Measurements from ENCODE around the gene LRP3. TPM values are rescaled to one million over a fixed set of nuclear protein-coding genes. Genes with fewer than 3 reads are reported as not detected.

Gene LRP3
- total RNA-seq, 1 donor from 2014 or later: 28.8 TPM

DNA sequence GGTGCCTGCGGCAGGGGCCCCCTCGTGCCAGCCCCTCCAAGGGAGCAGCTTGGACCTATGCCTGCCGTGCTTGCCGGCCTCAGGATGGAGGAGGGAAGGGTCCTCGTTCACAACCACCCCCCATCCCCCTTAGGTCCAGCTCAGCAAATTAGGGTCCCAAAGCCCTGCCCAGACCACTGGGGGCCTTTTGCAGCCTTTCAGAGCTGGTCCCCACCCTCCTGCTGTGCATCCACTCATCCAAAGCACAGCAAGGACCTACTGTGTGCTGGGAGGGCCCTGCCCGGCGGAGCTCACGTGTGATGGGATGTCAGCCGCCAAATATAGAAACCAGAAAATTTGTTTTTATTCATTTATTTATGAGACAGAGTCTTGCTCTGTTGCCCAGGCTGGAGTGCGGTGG is 48.0 kb downstream of the LRP3 start:
- H3K4me3 ChIP-seq: no peak overlapping the region
- intact Hi-C loops (cut with DNase I): no loop called here
- no peak for TF ChIP-seq CTCF (IDR thresholded peaks at IDR 0.05)
- no peaks in the 10 kb centered on the region for H3K4me1 ChIP-seq
- no peaks in the 10 kb centered on the region for H3K27me3 ChIP-seq
- peaks cover 0 to 5% of the 10 kb centered on the region in 2 donors for H3K9me3 ChIP-seq
- no peaks in the 10 kb centered on the region for H3K36me3 ChIP-seq
- no peak for DNase-seq (ENCODE audit: low spot score in 2 of 2)
- H3K27ac ChIP-seq: no peak overlapping the region

DNA sequence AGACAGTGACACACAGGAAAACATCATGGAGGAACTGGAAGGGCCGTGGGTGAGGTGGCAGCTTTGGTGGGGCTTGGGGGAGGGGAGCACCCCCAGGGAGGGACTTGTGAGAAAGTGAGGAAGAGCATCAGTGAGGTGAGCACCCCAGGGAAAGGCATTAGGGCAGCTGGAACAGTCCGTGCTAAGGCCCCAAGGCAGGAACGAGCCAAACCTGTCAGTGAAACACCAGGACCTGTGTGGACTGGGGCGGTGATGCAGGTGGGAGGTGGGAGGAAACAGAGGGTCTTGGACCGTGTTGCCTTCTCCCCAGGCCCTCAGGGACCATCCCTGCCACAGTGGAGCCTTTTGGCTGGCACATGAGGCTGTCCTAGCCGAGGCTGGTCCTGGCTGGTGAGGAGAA is 48.8 kb downstream of the LRP3 start:
- TF ChIP-seq CTCF (IDR thresholded peaks at IDR 0.05): no peak
- H3K4me3 ChIP-seq: no peak overlapping the region
- intact Hi-C loops (cut with DNase I): no loop called here
- no peaks in the 10 kb centered on the region for H3K36me3 ChIP-seq
- H3K4me1 ChIP-seq: no peaks in the 10 kb centered on the region
- H3K27ac ChIP-seq: no peak overlapping the region
- peaks cover 0 to 5% of the 10 kb centered on the region in 2 donors for H3K9me3 ChIP-seq
- DNase-seq (ENCODE audit: low spot score in 2 of 2): no peak
- H3K27me3 ChIP-seq: no peaks in the 10 kb centered on the region

DNA sequence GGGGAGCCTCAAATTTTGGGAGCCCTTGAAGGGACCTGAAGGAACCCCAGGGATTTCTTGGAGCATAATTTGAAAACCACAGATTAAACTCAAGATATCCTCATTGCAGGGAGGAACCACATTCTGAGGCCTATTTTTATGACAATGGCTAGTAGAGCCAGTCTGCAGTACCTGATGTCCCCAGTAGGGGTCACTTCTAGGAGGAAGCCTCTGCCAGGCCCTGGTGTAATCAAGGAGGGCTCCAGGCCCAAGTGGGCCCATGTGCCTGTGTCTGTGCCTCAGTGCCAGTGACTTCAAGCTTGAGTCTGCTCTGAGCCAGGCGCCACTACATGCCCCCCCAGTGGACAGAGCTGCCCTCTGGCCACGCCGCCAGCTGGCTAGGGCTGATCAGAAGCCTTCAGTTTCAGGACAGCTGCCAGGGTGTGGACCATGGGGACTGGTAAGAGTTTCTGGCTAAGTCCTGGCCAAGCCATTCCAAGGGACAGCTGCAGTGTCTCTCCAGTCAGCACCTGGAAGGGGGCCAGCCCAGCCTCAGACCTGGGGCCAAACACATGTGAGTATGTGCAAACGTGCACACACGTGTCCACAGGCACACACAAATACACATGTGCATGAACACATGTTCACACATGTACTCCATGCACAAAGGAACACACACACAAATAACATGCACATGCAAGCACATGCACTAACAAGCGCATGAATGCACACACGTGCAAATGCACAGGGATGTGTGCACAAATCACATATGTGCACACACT is 52.0 kb downstream of the LRP3 start:
- no peak for DNase-seq (ENCODE audit: low spot score in 2 of 2)
- Histone ChIP-seq H3K4me1 (no peaks in the 10 kb centered on the region), H3K4me3 (no peak overlapping the region), H3K9me3 (peaks cover 0 to 5% of the 10 kb centered on the region in 2 donors), H3K27ac (no peak overlapping the region), H3K27me3 (no peaks in the 10 kb centered on the region), H3K36me3 (no peaks in the 10 kb centered on the region)
- intact Hi-C loops (cut with DNase I): no loop called here
- peak in 1 of 3 experiments; percentile 9 for TF ChIP-seq CTCF (IDR thresholded peaks at IDR 0.05)

- no peaks in the 10 kb centered on the region for H3K27me3 ChIP-seq
- intact Hi-C loops (cut with DNase I): no loop called here
- no peak for TF ChIP-seq CTCF (IDR thresholded peaks at IDR 0.05)
- no peak overlapping the region for H3K4me3 ChIP-seq
- H3K36me3 ChIP-seq: no peaks in the 10 kb centered on the region
- no peaks in the 10 kb centered on the region for H3K4me1 ChIP-seq
- peaks cover 0 to 5% of the 10 kb centered on the region in 2 donors for H3K9me3 ChIP-seq
- no peak overlapping the region for H3K27ac ChIP-seq
- DNase-seq (ENCODE audit: low spot score in 2 of 2): no peak
Observed at GRCh38 chr19:33246709-33247440, 52.7 kb downstream of the LRP3 start.

- intact Hi-C loops (cut with DNase I): no loop called here
- Histone ChIP-seq H3K9me3 (peaks cover 0 to 5% of the 10 kb centered on the region in 2 donors), H3K4me1 (no peaks in the 10 kb centered on the region), H3K36me3 (no peaks in the 10 kb centered on the region), H3K27ac (no peak overlapping the region), H3K27me3 (no peaks in the 10 kb centered on the region), H3K4me3 (no peak overlapping the region)
- no peak for DNase-seq (ENCODE audit: low spot score in 2 of 2)
- no peak for TF ChIP-seq CTCF (IDR thresholded peaks at IDR 0.05)
Observed at GRCh38 chr19:33247441-33247819, 53.3 kb downstream of the LRP3 start.
